ENCODE data around the gene GUCA2B. TPM values are rescaled to one million over a fixed set of nuclear protein-coding genes. Genes with fewer than 3 reads are reported as not detected.

The GUCA2B gene
- total RNA-seq, 1 experiment from 2014 or later = not detected

DNA sequence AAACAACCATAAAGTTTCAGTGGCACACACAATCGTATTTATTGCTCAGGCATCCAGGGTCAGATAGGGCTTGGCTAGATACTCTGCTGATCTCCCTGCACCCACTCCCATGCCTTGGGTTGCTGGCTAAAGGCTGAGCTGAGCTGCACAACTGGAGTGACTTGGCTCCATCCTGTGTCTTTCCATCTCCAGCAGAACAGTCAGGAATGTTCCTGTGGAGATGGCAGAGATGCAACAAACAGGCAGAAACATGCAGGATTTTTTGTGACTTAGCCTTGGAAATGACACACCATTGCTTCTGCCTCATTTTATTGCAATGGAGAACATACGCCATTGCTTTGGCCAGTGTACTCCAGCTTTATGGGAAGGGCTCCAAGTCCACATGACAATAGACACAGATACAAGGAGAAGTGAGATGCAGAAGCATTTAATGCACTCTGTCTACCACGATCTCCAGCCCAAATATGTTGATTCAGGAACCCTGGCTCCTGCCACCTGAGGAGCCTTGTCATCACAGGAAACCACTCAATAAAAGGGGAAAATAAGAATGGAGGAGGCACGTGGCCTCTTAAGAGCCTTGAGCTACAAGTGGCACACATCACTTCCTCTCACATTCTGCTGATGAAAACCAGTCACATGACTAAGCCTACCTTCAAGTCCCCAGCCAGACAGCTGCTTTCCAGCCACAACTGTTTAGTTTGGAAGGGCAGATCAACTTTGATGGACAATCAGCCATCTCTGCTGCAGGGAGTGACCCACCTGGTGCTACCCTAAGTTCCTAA lies 10.1 kb upstream of the GUCA2B start:
- peak; percentile 44 for DNase-seq (ENCODE audit: low read depth)

DNA sequence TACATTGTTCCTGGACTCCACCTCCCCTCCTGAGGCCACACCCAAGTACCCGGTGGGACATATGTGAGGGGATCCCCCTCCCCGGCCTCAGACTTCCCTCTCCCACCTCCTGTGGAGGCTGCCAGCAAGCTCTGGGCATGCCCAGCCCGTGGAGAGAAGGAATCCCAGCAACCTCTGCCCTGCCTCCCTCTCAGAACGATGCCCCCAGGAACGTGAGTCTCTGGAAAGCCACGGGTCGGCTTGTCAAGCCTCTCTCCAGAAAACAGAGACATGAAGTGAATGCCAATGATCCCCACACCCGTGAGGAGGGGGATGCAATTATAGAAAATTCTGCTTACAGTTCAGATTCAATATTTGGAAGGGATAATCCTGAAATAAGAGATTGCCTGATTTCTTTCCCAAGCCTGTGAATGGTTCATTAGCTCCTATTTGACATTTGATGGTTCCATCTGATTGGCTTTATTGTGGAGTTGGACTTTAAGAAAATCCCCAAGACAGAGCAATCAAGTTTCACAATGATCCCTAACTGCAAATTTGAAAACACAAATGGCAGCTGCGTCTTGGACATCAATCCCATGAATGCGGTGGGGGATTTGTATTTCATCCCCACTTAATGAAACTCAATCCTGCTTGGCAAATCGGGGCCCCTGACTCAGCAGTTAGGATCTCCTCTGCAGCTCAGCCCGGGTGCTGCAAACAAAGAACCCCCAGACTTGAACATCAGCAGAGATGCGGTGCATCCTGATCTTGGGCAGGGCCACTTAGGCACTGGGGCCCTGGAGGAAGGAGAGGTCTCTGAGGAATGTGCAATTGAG lies 9.1 kb upstream of the GUCA2B start:
- DNase-seq (ENCODE audit: low read depth) = no peak

DNA sequence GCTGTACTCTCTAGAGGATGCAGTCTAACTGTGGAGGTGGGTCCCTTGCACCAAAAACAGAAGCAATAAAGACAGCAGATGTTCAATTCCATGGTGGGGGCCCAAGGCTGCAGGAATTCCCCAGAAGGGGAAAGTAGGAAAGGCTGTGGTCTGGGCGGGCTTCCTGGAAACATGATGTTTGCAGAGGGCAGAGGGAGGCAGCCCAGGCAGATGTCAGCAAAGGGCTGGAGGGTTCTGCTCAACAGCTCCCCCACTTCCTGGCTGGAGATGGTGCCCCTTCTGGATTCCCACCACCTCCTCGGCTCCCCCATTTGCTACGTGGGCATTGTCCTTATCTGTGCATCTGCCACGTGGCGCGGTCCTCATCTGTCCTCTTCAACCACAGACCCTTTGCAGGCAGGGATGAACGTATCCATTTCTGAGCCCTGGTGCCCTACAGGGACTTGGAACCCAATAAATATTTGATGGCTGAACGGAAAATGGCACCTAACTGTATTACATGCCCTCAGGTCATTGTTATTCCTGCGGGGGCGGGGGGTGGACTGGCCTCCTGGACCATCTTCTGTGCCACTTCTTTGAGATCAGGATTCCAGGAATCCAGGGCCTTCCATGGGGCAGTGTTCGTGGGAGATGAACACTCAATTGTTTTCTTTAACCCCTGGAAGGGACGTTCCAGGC lies 8.4 kb upstream of the GUCA2B start:
- DNase-seq (ENCODE audit: low read depth) = no peak

DNA sequence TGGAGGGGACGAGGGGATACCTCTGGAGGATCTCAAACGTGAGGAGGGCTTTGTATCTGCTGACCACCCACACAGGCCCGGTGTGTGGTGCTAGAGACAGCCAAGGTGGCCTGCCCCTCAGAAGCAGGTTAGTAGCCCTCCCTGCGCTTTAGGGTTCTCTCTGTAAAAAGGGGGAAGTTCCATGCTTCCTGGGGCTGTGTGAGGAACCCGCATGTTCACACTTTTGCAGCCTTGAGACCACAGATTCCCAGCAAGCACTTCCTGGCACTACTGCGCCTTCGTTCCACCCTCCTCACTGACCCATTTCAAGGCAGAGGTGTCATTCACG lies 7.9 kb upstream of the GUCA2B start:
- no peak for DNase-seq (ENCODE audit: low read depth)

DNA sequence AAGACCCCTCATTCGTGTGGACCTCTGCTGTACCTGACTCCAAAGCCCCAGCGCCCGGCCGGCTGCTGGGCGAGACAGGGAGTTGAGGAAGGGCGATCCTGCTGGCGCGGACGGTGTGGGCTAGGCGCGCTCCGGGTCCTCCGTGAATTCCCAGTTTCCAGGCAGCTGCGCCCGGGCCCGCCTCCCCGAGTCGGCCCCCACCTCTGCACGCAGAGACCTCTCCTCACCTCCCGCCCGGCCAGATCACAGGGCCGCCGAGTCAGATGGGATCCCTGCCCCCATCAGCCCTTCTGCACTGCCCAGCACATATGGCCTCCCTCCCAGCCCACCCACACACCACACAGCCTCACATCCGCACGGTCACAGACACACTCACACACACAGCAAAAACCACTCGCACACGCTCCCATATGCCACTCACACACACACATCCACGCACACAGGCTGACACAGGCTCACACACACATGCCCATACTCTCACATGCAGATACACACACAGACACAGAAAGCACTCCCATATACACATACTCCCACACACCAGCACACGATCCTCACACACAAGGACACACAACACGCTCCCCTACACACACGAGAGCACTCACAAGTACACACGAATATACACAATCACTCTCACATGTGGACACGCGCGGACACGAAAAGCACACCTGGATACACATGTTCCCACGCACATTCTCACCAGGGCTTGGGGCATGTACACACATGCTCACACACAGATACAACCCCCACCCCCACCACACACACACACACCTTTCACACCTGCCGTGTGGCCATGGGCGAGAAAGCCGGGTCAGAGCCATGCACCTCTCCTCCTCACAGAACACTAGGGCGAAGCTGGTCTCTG lies 7.2 kb upstream of the GUCA2B start:
- no peak for DNase-seq (ENCODE audit: low read depth)

DNA sequence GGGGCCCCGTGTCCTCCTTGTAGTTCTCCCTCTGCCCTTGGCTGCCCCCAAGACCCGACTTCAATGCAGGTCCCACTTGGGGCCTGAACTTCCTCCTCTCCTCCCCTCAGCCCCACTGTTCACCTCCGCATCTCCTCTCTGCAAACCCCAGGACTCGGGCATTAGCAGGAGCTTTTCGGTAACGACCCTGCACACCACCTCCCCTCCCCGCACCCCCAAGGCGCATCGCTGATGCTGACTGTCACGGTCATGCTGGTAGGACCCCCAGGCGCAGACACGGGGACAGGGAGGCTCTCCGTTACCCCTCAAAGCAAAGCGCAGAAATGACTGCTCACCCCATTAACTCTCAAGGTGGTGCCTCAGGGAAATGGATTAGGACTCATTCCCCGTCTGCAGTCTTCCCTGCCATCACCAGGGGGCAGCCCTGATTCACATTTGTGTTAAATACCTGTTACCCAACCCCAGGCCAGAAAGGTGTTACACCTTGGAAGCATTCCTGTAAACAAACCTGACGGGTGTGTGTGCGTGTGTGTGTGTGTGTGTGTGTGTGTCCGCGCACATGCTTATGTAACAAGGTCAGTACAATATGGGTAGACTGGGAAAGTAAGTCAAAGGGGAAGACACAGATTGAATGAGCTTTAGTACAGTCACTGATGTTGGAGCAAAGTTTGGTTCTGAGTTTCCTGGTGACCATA lies 6.4 kb upstream of the GUCA2B start:
- peak; percentile 62 for DNase-seq (ENCODE audit: low read depth)

DNA sequence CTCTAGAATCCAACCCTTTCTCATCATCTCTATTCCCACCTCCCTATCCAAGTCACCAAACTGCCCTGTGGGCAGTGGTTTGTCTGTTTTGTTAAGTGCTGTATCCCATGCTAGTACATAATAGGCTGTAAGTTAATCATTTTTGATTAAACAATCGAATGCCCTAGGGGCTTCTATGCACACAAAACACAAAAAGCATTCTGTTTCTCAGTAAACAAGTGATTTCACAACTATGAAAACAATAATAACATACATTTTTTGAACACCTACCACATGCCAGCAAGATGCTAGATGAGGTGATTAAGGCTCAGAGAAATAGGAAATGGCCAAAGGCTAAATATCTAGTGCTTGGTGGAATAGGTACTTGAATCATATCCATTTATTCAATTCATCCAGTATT lies 5.0 kb upstream of the GUCA2B start:
- no peak for DNase-seq (ENCODE audit: low read depth)

DNA sequence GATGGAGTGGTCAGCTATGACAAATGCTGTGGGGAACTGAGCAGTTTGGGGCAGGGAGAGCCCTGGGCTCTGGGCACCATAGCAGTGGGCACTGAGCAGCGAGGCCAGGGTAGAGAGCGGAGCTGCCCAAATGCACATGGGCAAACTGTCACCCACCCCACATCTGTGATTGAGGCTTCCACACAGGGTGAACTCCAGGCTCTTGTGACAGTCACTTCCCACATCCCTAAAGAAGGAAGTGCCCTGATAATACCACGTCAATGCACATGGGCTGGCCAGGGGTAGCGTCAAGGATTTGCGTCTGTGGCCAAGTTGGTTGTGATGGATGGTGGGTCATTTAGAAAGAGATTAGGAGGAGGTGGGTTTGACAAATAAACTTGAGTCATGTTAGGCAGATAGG lies 2.6 kb upstream of the GUCA2B start:
- DNase-seq (ENCODE audit: low read depth) = no peak

DNA sequence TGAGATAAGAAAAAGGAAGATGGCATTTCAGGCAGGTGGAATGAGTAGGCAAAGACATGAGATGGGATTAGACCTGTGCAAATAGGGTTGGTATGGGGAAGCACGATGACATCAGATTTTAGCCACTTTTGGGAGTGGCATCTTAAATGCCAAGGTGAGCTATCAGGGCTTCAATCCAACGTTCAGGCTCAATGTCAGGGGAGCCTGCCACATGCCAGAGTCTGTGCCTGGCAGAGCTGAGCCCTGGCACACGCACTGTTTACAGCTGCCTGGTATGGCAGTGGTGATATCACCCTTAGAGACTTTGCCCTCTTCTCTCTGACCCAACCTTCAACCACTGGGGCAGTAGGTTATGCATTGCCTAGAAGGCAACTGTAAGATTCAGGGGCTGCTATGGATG lies 1.1 kb upstream of the GUCA2B start:
- no peak for DNase-seq (ENCODE audit: low read depth)

DNA sequence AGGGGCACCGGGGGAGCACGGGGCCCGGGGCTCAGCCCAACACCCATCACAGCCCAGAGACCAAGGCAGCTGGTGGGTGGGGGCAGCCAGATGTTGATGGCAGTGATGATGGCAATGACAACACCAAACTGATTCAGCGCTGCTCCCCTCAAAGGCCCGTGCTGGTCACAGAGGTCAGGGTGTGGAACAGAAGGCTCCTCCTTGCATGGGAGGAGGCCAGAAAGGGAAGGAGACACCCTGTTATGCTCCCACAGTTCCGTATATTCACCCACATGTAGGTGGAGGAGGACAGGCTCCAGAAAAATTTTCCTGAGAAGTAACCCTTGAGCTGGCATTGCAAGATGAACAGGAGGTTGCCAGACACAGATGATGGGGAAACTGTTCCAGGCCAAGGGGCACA lies 414 bp downstream of the GUCA2B start:
- no peak for DNase-seq (ENCODE audit: low read depth)

DNA sequence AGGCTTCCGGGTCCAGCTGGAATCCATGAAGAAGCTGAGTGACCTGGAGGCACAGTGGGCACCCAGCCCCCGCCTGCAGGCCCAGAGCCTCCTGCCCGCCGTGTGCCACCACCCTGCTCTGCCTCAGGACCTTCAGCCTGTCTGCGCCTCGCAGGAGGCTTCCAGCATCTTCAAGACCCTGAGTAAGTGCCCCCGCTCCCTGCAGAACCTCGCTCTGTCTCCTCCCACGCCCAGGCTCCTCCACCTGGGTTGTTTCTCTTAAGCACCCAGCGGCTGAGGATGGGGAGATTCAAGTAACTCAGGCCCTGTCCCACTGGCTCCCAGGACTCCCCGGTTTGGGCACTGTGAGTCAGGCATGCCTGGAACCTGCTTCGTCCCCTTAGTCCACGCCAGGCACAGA lies 1.5 kb downstream of the GUCA2B start:
- DNase-seq (ENCODE audit: low read depth) = no peak

DNA sequence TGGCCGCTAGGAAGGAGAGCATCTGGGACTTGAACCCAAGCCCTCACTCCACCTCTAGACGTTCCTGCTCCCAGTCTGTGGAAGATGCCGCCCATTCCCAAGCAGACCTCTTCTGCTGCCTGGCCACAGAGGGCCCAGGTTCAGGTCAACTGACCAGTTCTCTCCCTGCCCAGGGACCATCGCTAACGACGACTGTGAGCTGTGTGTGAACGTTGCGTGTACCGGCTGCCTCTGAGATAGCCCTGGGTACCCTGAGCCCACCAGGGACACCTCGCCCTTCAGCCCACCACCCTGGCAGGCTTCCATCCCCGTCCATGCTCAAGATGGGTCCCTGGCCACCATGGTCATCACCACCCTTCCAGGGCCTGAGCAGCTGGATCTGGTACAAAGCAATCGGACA lies 2.2 kb downstream of the GUCA2B start:
- no peak for DNase-seq (ENCODE audit: low read depth)

DNA sequence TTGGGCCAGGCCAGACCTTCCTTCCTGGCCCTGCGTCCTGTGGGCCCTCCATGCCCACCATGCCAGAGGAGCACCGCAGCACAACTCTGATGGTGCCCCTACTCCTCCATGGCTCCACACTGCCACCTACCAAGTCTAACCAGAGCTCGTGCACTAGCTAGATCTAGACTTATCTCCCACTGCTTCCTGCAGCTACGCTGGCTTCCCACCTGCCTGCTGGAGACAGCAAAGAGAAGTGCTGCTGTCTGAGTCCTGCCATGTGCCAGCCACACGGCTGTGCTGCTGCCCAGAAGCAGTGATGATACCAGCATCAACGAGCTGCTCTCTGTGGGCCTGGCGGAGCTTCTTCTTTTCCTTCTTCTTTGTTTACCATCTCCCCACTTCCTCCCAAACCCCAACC lies 4.5 kb downstream of the GUCA2B start:
- peak; percentile 24 for DNase-seq (ENCODE audit: low read depth)

DNA sequence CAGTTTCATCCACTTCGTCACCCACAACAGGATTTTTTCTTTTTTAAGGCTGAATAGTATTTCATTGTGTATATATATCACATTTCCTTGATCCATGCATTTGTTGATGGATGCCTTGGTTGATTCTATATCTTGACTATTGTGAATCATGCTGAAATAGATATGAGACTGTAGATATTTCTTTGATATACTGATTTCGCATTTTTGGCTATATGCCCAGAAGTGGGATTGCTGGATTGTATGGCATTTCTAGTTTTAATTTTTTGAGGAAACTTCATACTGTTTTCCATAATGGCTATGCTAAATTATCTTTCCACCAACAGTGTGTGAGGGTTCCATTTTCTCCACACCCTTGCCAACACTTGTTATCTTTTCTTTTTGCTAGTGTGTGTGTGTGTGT lies 5.0 kb downstream of the GUCA2B start:
- no peak for DNase-seq (ENCODE audit: low read depth)

DNA sequence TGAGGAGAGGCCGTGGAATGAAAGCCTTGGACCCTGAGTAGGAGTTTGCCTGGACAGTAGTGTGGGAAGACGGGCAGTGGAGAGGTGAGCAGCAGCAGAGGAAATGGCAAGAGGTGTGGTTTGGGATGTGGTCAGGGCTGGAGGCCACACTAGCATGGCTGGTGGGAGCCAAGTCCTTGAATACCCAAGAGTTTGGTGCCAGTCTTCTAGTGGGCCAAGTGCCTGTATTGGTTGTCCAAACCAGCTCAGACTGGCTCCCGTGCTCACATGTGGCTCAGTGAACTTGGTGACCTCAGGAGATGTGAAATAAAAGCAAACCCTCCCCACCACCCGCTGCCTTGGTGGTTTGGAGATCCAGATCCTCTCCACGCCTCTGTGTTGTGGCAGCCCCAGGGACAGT lies 9.0 kb downstream of the GUCA2B start:
- peak; percentile 58 for DNase-seq (ENCODE audit: low read depth)

DNA sequence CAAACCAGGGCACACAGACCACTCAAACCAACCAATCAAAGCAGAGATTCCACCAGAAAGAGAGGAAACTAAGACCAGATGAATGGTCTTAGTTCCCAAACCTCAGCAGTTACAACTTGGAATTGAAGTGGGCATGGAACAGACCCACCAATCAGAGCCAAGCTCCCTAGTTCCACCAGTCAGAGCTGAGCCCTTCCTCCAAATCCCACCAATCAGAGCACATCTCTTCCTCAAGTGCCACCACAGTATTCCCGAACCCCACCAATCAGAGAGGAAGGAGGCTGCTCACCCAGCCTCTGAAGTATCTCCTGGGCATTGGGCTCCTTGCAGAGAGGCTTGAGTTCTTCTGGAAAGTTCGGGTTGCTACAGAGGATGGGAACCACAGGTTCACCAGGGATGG lies 9.9 kb downstream of the GUCA2B start:
- no peak for DNase-seq (ENCODE audit: low read depth)

DNA sequence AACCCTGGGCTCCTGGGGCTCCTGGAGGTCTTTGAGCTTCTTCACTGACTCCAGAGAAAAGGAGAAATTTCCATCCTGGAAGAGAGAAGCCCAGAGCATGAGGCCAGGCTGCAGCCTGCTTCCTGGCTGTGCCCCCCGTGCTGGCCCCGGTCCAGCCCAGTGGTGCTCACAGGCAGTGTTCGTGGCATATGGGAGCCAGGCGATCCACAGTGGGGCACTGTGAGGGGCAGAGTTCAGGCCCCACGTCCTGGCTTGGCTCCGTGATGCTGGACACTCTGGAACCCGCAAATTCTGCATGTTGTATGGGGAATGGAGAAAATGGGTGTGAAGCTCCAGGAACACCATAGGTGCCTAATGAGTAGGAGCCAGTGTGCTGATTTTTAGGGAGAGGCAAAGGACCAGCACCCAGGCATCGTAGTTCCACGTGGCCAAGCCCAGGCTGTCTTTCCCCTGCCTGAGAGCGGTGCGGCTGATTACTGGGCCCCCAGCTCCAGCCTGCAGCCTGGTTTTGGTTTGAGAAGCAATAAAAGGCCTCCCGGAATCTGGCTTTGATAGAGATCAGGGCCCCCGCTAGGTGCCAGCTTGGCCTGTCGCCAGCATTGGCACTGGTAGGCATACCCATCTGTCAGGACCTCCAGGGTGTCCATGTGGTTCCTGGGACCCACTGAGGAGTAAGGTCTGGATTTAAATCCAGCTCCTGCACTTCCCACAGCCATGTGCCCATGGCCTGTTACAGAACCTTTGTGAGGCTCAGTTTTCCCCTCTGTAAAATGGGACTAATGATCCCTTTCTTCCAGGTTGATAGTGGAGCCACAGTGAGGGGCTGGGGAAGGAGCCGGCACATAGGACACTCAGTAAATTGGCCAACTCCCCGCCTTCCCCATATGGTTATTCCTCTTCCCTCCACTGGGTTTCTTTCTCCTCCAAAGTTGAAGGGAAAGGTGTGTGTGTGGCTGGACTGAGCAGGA lies 10.6 kb downstream of the GUCA2B start:
- no peak for DNase-seq (ENCODE audit: low read depth)

DNA sequence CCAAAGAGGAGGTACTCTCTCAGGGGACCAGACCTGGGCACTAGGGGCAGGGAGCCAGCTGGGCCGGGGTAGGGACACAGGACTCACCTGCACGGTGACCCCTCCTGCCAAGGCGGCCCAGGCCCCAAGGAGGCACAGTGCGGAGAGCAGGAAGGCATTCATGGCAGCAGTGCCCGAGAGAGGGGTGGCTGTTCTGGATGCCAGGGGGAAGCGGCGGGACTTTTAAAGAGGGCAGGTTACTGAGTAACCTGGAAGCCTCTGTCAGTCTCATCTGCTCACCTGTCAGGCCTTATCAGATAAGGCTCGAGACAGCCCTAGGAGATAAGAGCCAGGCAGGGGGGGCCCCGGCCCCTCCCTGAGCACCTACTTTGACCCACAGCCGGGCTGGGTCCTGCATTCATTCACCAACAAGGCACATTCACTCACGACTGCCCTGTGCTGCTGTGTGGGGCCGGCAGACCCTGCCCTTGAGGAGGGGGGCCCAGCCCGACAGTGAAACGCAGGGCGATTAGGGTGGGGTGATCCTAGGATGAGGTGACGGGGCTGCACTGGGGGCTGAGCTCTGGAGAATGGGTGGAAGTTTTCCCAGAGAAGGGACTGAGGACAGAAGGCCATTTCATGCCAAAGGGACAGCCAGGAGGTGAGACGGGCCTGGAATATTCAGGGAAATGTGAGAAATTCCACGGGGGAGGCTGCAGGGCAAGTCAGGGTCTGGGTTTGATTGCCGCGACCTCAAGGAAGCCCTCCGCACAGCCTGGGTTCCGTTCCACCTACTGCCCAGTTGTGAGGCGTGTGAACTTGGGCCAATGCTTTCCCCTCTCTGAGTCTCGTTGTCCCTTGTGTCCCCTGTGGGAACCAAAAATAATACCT lies 11.6 kb downstream of the GUCA2B start, which contains the start of gene GUCA2A:
Gene GUCA2A, minus strand, starts transcription at position 195 of the 870 bp plus-strand sequence. Its CDS starts 33 bp downstream, at position 162.
- no peak for DNase-seq (ENCODE audit: low read depth)
